Left lung (tissue), 10 donors: ENCODE data around the gene ZNF682. TPM values are rescaled to one million over a fixed set of nuclear protein-coding genes. Genes with fewer than 3 reads are reported as not detected.

Experiments
- ATAC-seq: fragments of 200-7000 bp; cut with Tn5 transposase; one replicate; pipeline ENCODE4 v1.9.1; 2020; ENCODE audit warnings: moderate library complexity
- DNase-seq, 4 donors: peaks; one replicate each; pipeline ENCODE4 v3.0.0-alpha.2; 2013 to 2020
- H3K27ac ChIP-seq, 2 donors: fragments of 200-600 bp; sonication (generic) in 1 of 2; one replicate each; pipeline versions ENCODE4 v1.5.0 to v1.8.0; 2020 to 2021
- H3K27me3 ChIP-seq, 2 donors: fragments of 200-600 bp; sonication (generic) in 1 of 2; one replicate each; pipeline versions ENCODE4 v1.5.0 to v1.8.0; 2020 to 2021
- H3K36me3 ChIP-seq, 2 donors: fragments of 200-600 bp; sonication (generic) in 1 of 2; one replicate each; pipeline versions ENCODE4 v1.5.0 to v1.8.0; 2020 to 2021
- H3K4me1 ChIP-seq, 2 donors: fragments of 200-600 bp; one replicate each; pipeline ENCODE4 v1.8.0; 2021
- H3K4me3 ChIP-seq, 2 donors: fragments of 200-600 bp; sonication (generic) in 1 of 2; one replicate each; pipeline versions ENCODE4 v1.5.0 to v1.8.0; 2020 to 2021; ENCODE audit warnings: mild to moderate bottlenecking in 1 of 2
- H3K9me3 ChIP-seq, 2 donors: fragments of 200-600 bp; sonication (generic) in 1 of 2; one replicate each; pipeline versions ENCODE4 v1.5.0 to v1.8.0; 2020 to 2021
- CTCF ChIP-seq, 2 donors: fragments of 200-600 bp; sonication (generic) in 1 of 2; IDR thresholded peaks; one replicate each; pipeline versions ENCODE4 v1.5.0 to v1.8.0; 2021; ENCODE audit warnings: antibody characterized with exemption in 2 of 2
- intact Hi-C, 2 donors: fragments of 100-400 bp; cut with DNase I; formaldehyde crosslinking; loops; one replicate each; pipeline versions ENCODE4 v1.11.2 to v1.14.2; 2022
- polyA plus RNA-seq, 6 donors: library from polyadenylated mRNA; unstranded; fragments of 120-200 nt; gene quantifications; one replicate each; pipeline ENCODE4 v1.2.1, GENCODE V29; 2013; ENCODE audit not compliant: insufficient read length in 6 of 6
- total RNA-seq, 2 donors: library from RNA; stranded (reverse); fragmentation: NEBNext Ultra II Directional; extraction: Animal tissue kit (Norgen Biotek cat#: 25700); gene quantifications; one replicate each; pipeline ENCODE4 v1.2.1, GENCODE V29; 2021
- donor health status: DM: no; HTN: yes; CAD: no.
- donor health status: DM: no; HTN: no; CAD: no.

Gene ZNF682
- total and polyA plus RNA-seq, 8 donors = 6.2 to 29.9 (median 22.5) TPM

GRCh38 chr19:20044663-20045062, 5.4 kb upstream of the ZNF682 start:
- Histone ChIP-seq H3K27ac (no peak overlapping the region), H3K4me1 (no peaks in the 10 kb centered on the region), H3K27me3 (no peaks in the 10 kb centered on the region), H3K4me3 (no peak overlapping the region), H3K36me3 (no peaks in the 10 kb centered on the region), H3K9me3 (peaks cover 0 to 23% of the 10 kb centered on the region in 2 donors)
- DNase-seq (no peak), ATAC-seq (no peak)
- TF ChIP-seq CTCF (IDR thresholded peaks at IDR 0.05) = no peak
- intact Hi-C loops = no loop called here

- TF ChIP-seq CTCF (IDR thresholded peaks at IDR 0.05) = no peak
- ATAC-seq (peak; percentile 64), DNase-seq (peak in 1 of 4 donors; percentile 23)
- Histone ChIP-seq H3K27me3 (no peaks in the 10 kb centered on the region), H3K36me3 (no peaks in the 10 kb centered on the region), H3K9me3 (peaks cover 0 to 12% of the 10 kb centered on the region in 2 donors), H3K27ac (peak overlapping the region; percentile 54 to 79), H3K4me3 (peak overlapping the region; percentile 67 to 76), H3K4me1 (peaks cover 0 to 5% of the 10 kb centered on the region in 2 donors)
- intact Hi-C loops = no loop called here
These were observed 725 bp downstream of the ZNF682 start for GRCh38 chr19:20038358-20039202.

GRCh38 chr19:20035935-20036334, 3.4 kb downstream of the ZNF682 start:
- intact Hi-C loops = no loop called here
- no peaks in the 10 kb centered on the region for H3K36me3 ChIP-seq
- ATAC-seq (no peak), DNase-seq (no peak)
- H3K27ac ChIP-seq = no peak overlapping the region
- peaks cover 0 to 8% of the 10 kb centered on the region in 2 donors for H3K9me3 ChIP-seq
- H3K4me1 ChIP-seq = peaks cover 0 to 5% of the 10 kb centered on the region in 2 donors
- no peaks in the 10 kb centered on the region for H3K27me3 ChIP-seq
- no peak overlapping the region for H3K4me3 ChIP-seq
- TF ChIP-seq CTCF (IDR thresholded peaks at IDR 0.05) = no peak

- ATAC-seq = no peak
- H3K9me3 ChIP-seq = peaks cover 0 to 12% of the 10 kb centered on the region in 2 donors
- no peak for DNase-seq
- peaks cover 0 to 22% of the 10 kb centered on the region in 2 donors for H3K36me3 ChIP-seq
- TF ChIP-seq CTCF (IDR thresholded peaks at IDR 0.05) = no peak
- H3K4me1 ChIP-seq = no peaks in the 10 kb centered on the region
- no peak overlapping the region for H3K4me3 ChIP-seq
- H3K27me3 ChIP-seq = no peaks in the 10 kb centered on the region
- no peak overlapping the region for H3K27ac ChIP-seq
- intact Hi-C loops = no loop called here
These were observed 10.7 kb downstream of the ZNF682 start for GRCh38 chr19:20028611-20029010.

- Histone ChIP-seq H3K36me3 (peaks cover 0 to 46% of the 10 kb centered on the region in 2 donors), H3K27me3 (no peaks in the 10 kb centered on the region), H3K9me3 (peaks cover 0 to 98% of the 10 kb centered on the region in 2 donors), H3K4me3 (no peak overlapping the region), H3K27ac (no peak overlapping the region), H3K4me1 (no peaks in the 10 kb centered on the region)
- no peak for ATAC-seq
- no peak for DNase-seq
- no peak for TF ChIP-seq CTCF (IDR thresholded peaks at IDR 0.05)
- intact Hi-C loops = no loop called here
These were observed 33.6 kb downstream of the ZNF682 start for GRCh38 chr19:20005741-20006140.
